K562 (cell line): ENCODE measurements around the gene AGPAT3.

Experiments used
- CREB1 ChIP-seq, 2 experiments: sonication (generic) in 1 of 2; formaldehyde crosslinking in 1 of 2; IDR thresholded peaks; 2 replicates each; pipeline versions ENCODE4 v1.6.1 to v1.8.0; 2012 to 2022; ENCODE audit warnings: inconsistent platforms in 1 of 2, mild to moderate bottlenecking in 1 of 2, missing genetic modification reagents in 1 of 2, moderate library complexity in 1 of 2
- DNMT1 ChIP-seq: fragments of 450-650 bp; IDR thresholded peaks from 2 replicates; pipeline ENCODE4 v1.6.1; 2016; ENCODE audit warnings: antibody characterized with exemption, mild to moderate bottlenecking
- MXI1 ChIP-seq: IDR thresholded peaks from 2 replicates; pipeline ENCODE4 v1.6.1; 2011; ENCODE audit warnings: low read depth, mild to moderate bottlenecking, improper control_type of control experiment, low read length
- TARDBP ChIP-seq: fragments of 450-650 bp; IDR thresholded peaks from 2 replicates; pipeline ENCODE4 v1.6.1; 2016
- TF ChIP-seq, protein P1 (sequence below): fragments of 250-450 bp; sonication (Bioruptor Pico); IDR thresholded peaks from 2 replicates; pipeline ENCODE4 v1.5.0; 2022; ENCODE audit warnings: mild to moderate bottlenecking
- TF ChIP-seq, protein P2 (sequence below), 2 experiments: fragments of 450-650 bp; formaldehyde crosslinking in 1 of 2; IDR thresholded peaks; 2 replicates each; pipeline versions ENCODE4 v1.4.0 to v1.6.1; 2014 to 2020; ENCODE audit warnings: mild to moderate bottlenecking in 2 of 2, borderline replicate concordance in 1 of 2, low read depth in 1 of 2
- TF ChIP-seq, protein P3 (sequence below), 2 experiments: fragments of 450-650 bp in 1 of 2; sonication (generic) in 1 of 2; formaldehyde crosslinking; conservative IDR thresholded peaks; 2 replicates each; pipeline versions ENCODE4 v1.4.0 to v1.8.1; 2020 to 2022; ENCODE audit warnings: mild to moderate bottlenecking in 1 of 2, missing genetic modification reagents in 1 of 2

DNA sequence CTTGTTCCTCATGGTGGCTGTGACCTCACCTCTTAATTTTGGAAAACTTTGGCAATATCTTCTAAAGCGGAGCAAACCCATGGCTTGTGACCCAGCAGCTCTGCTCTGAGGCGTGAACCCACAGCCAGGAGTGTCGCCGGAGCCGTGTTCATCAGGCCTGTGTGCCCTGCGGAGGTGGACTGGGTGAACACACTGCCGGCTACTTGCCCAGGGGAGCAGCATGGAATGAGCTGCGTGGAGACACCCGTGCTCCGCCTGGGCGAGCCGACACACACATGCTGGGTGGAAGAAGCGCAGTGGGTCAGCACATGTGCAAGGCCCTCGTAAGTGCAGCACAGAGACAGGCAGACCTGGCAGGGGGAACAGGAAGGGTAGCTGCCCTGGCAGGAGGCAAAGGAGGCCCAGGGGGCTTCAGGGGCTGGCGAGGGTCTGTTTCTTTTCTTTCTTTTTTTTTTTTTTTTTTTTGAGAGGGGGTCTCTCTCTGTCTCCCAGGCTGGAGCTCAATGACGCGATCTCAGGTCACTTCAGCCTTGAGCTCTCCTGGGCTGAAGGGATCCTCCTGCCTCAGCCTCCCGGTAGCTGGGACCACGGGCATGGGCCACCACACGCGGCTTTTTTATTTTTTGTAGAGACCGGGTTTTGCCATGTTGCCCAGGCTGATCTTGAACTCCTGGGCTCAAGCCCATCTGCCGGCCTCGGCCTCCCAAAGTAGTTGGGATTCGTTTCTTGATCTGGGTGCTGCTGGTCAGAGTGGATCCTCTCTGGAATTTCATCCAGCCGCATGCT lies 41.8 kb downstream of the AGPAT3 start:
- TF ChIP-seq MXI1 (no peak), DNMT1 (no peak), CREB1 (IDR thresholded peaks at IDR 0.05) (no peak), CREB1 (CRISPR knock-in tag; IDR thresholded peaks at IDR 0.05) (no peak), TARDBP (no peak)
- TF ChIP-seq, protein P1, sequence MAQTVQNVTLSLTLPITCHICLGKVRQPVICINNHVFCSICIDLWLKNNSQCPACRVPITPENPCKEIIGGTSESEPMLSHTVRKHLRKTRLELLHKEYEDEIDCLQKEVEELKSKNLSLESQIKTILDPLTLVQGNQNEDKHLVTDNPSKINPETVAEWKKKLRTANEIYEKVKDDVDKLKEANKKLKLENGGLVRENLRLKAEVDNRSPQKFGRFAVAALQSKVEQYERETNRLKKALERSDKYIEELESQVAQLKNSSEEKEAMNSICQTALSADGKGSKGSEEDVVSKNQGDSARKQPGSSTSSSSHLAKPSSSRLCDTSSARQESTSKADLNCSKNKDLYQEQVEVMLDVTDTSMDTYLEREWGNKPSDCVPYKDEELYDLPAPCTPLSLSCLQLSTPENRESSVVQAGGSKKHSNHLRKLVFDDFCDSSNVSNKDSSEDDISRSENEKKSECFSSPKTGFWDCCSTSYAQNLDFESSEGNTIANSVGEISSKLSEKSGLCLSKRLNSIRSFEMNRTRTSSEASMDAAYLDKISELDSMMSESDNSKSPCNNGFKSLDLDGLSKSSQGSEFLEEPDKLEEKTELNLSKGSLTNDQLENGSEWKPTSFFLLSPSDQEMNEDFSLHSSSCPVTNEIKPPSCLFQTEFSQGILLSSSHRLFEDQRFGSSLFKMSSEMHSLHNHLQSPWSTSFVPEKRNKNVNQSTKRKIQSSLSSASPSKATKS: no peak
- TF ChIP-seq, protein P2, sequence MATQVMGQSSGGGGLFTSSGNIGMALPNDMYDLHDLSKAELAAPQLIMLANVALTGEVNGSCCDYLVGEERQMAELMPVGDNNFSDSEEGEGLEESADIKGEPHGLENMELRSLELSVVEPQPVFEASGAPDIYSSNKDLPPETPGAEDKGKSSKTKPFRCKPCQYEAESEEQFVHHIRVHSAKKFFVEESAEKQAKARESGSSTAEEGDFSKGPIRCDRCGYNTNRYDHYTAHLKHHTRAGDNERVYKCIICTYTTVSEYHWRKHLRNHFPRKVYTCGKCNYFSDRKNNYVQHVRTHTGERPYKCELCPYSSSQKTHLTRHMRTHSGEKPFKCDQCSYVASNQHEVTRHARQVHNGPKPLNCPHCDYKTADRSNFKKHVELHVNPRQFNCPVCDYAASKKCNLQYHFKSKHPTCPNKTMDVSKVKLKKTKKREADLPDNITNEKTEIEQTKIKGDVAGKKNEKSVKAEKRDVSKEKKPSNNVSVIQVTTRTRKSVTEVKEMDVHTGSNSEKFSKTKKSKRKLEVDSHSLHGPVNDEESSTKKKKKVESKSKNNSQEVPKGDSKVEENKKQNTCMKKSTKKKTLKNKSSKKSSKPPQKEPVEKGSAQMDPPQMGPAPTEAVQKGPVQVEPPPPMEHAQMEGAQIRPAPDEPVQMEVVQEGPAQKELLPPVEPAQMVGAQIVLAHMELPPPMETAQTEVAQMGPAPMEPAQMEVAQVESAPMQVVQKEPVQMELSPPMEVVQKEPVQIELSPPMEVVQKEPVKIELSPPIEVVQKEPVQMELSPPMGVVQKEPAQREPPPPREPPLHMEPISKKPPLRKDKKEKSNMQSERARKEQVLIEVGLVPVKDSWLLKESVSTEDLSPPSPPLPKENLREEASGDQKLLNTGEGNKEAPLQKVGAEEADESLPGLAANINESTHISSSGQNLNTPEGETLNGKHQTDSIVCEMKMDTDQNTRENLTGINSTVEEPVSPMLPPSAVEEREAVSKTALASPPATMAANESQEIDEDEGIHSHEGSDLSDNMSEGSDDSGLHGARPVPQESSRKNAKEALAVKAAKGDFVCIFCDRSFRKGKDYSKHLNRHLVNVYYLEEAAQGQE (IDR thresholded peaks at IDR 0.05; ENCODE audit: borderline replicate concordance): no peak
- TF ChIP-seq, protein P2 (CRISPR knock-in tag; IDR thresholded peaks at IDR 0.05; ENCODE audit: low read depth): no peak
- TF ChIP-seq, protein P3, sequence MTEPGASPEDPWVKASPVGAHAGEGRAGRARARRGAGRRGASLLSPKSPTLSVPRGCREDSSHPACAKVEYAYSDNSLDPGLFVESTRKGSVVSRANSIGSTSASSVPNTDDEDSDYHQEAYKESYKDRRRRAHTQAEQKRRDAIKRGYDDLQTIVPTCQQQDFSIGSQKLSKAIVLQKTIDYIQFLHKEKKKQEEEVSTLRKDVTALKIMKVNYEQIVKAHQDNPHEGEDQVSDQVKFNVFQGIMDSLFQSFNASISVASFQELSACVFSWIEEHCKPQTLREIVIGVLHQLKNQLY (CRISPR knock-in tag; conservative IDR thresholded peaks at IDR 0.05): no peak
